ENCODE results near the gene EIF4A3. TPM values are rescaled to one million over a fixed set of nuclear protein-coding genes. Genes with fewer than 3 reads are reported as not detected.

EIF4A3 gene
- total RNA-seq, 1 experiment from 2014 or later: 169 TPM

DNA sequence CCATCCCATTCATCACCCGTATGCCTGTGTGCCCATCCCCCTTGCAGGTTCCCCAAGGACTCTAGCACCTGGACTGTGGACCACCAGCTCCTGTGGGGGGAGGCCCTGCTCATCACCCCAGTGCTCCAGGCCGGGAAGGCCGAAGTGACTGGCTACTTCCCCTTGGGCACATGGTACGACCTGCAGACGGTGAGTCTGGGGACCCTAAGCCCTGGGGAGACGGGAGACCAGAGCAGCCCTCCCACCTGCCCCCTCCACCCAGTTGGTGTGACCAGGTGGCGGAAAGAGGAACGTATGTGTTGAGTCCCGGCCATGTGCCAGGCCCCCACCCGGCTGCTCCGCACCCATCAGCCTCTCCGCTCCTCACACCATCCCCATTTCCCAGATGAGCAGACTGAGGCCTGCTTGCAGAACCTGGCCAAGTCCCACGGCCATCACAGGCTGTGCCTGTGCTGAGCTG, 30.0 kb downstream of the EIF4A3 start:
- DNase-seq (ENCODE audit: low read depth, low spot score) (no peak), ATAC-seq (no peak)
- Histone ChIP-seq H3K4me3 (ENCODE audit: low read depth in 2 of 2, low read length in 2 of 2) (no peak overlapping the region), H3K4me1 (ENCODE audit: control insufficient read depth, insufficient read depth, low read length) (no peaks in the 10 kb centered on the region; the same call in 1 of the 2 replicates), H3K27ac (ENCODE audit: low read length) (no peak overlapping the region), H3K36me3 (ENCODE audit: control insufficient read depth, insufficient read depth, low read length) (no peaks in the 10 kb centered on the region), H3K27me3 (ENCODE audit: control insufficient read depth, insufficient read depth, low read length) (no peaks in the 10 kb centered on the region), H3K9me3 (ENCODE audit: control insufficient read depth, insufficient read depth, low read depth, low read length) (no peaks in the 10 kb centered on the region)
- no TSS peak for BruUV-seq (replicated peaks)
- in situ Hi-C loops (cut with HindIII; ENCODE audit: low pct_unique_long_range_greater_than_20kb, low sequenced_read_pairs): no loop called here
- intact Hi-C loops (cut with micrococcal nuclease; ENCODE audit: unreplicated experiment): no loop called here
- ChIA-PET POLR2A (no interaction called here), CTCF (no interaction called here)
- no peak for TF ChIP-seq TCF7L2 (IDR thresholded peaks at IDR 0.05; ENCODE audit: low read depth, low read length)
- no peak for TF ChIP-seq POLR2AphosphoS5 (IDR thresholded peaks at IDR 0.05; ENCODE audit: low read depth, low read length)
- TF ChIP-seq, protein P1, sequence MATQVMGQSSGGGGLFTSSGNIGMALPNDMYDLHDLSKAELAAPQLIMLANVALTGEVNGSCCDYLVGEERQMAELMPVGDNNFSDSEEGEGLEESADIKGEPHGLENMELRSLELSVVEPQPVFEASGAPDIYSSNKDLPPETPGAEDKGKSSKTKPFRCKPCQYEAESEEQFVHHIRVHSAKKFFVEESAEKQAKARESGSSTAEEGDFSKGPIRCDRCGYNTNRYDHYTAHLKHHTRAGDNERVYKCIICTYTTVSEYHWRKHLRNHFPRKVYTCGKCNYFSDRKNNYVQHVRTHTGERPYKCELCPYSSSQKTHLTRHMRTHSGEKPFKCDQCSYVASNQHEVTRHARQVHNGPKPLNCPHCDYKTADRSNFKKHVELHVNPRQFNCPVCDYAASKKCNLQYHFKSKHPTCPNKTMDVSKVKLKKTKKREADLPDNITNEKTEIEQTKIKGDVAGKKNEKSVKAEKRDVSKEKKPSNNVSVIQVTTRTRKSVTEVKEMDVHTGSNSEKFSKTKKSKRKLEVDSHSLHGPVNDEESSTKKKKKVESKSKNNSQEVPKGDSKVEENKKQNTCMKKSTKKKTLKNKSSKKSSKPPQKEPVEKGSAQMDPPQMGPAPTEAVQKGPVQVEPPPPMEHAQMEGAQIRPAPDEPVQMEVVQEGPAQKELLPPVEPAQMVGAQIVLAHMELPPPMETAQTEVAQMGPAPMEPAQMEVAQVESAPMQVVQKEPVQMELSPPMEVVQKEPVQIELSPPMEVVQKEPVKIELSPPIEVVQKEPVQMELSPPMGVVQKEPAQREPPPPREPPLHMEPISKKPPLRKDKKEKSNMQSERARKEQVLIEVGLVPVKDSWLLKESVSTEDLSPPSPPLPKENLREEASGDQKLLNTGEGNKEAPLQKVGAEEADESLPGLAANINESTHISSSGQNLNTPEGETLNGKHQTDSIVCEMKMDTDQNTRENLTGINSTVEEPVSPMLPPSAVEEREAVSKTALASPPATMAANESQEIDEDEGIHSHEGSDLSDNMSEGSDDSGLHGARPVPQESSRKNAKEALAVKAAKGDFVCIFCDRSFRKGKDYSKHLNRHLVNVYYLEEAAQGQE (IDR thresholded peaks at IDR 0.05; ENCODE audit: insufficient read depth in 1 of 2, low read depth in 2 of 2, low read length in 1 of 2): no peak

DNA sequence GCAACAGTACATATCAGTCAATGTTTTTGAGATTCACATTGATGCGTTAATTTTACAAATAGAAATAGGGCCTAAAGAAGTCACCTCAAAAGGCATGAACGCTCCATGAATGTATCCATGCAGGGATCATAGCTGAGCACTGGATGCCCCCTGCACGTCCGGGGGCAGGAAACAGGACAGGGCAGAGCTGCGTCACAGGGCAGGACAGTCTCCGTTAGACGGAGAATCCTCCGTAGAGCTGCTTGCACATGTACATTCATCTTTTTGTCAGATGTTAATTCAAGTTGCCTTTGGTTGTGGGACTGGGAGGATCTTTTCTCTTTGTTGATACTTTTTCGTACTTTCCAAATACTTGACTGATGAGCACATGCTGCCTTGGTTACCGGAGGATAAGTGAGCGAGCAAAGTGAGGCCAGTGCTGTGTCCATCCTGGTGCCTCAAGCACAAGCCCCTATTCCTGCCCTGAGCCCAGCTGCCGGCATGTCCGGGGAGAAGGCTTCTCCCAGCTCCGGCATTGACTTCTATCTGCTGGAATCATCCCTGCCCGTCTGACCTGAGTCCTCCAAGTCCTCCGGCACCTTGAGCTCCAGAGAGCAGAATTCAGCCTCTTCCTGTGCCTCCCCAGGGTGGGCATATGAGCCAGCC, 30.5 kb downstream of the EIF4A3 start:
- no peaks in the 10 kb centered on the region for H3K36me3 ChIP-seq (ENCODE audit: control insufficient read depth, insufficient read depth, low read length)
- no TSS peak for BruUV-seq (replicated peaks)
- no peaks in the 10 kb centered on the region for H3K9me3 ChIP-seq (ENCODE audit: control insufficient read depth, insufficient read depth, low read depth, low read length)
- no peak overlapping the region for H3K4me3 ChIP-seq (ENCODE audit: low read depth in 2 of 2, low read length in 2 of 2)
- no peak for ATAC-seq
- intact Hi-C loops (cut with micrococcal nuclease; ENCODE audit: unreplicated experiment) (no loop called here), in situ Hi-C loops (cut with HindIII; ENCODE audit: low pct_unique_long_range_greater_than_20kb, low sequenced_read_pairs) (no loop called here)
- CTCF ChIA-PET: no interaction called here
- DNase-seq (ENCODE audit: low read depth, low spot score): no peak
- TF ChIP-seq TCF7L2 (IDR thresholded peaks at IDR 0.05; ENCODE audit: low read depth, low read length) (no peak), POLR2AphosphoS5 (IDR thresholded peaks at IDR 0.05; ENCODE audit: low read depth, low read length) (no peak), SIN3A (IDR thresholded peaks at IDR 0.05; ENCODE audit: borderline replicate concordance, insufficient read depth, low read depth, low read length) (no peak)
- TF ChIP-seq, protein P1 (IDR thresholded peaks at IDR 0.05; ENCODE audit: insufficient read depth in 1 of 2, low read depth in 2 of 2, low read length in 1 of 2): no peak
- H3K27me3 ChIP-seq (ENCODE audit: control insufficient read depth, insufficient read depth, low read length): no peaks in the 10 kb centered on the region
- no peak overlapping the region for H3K27ac ChIP-seq (ENCODE audit: low read length)
- no peaks in the 10 kb centered on the region; the same call in 1 of the 2 replicates for H3K4me1 ChIP-seq (ENCODE audit: control insufficient read depth, insufficient read depth, low read length)
- POLR2A ChIA-PET: no interaction called here

All from Panc1 (cell line).